UCSD-AML1 (cell line): Measurements from ENCODE around the gene LYPD6.

Experiments used
- DNase-seq: peaks from one replicate; lab custom pipeline; 2025; ENCODE audit not compliant: unreplicated experiment; lab: John Stamatoyannopoulos, UW

The LYPD6 gene

GRCh38 chr2:149346272-149346671 lies 15.9 kb downstream of the LYPD6 start:
- no peak for DNase-seq

- no peak for DNase-seq
Observed at GRCh38 chr2:149348291-149348690, 17.9 kb downstream of the LYPD6 start.

GRCh38 chr2:149353421-149353820 lies 23.0 kb downstream of the LYPD6 start:
- no peak for DNase-seq

- no peak for DNase-seq
Observed at GRCh38 chr2:149355716-149356422, 25.5 kb downstream of the LYPD6 start.

GRCh38 chr2:149357058-149357457 lies 26.7 kb downstream of the LYPD6 start:
- DNase-seq: no peak

GRCh38 chr2:149360106-149360505 lies 29.7 kb downstream of the LYPD6 start:
- DNase-seq: no peak

GRCh38 chr2:149363958-149364357 lies 33.6 kb downstream of the LYPD6 start:
- no peak for DNase-seq

- DNase-seq: no peak
Observed at GRCh38 chr2:149364839-149365238, 34.5 kb downstream of the LYPD6 start.

GRCh38 chr2:149365931-149366583 lies 35.7 kb downstream of the LYPD6 start:
- no peak for DNase-seq

- no peak for DNase-seq
Observed at GRCh38 chr2:149370061-149370775, 39.8 kb downstream of the LYPD6 start.

GRCh38 chr2:149371476-149371875 lies 41.1 kb downstream of the LYPD6 start:
- DNase-seq: no peak

- DNase-seq: no peak
Observed at GRCh38 chr2:149375801-149376361, 45.5 kb downstream of the LYPD6 start.

- no peak for DNase-seq
Observed at GRCh38 chr2:149380205-149380604, 49.8 kb downstream of the LYPD6 start.

- DNase-seq: no peak
Observed at GRCh38 chr2:149383340-149383739, 53.0 kb downstream of the LYPD6 start.

GRCh38 chr2:149385350-149385749 lies 55.0 kb downstream of the LYPD6 start:
- DNase-seq: no peak

GRCh38 chr2:149387411-149387810 lies 57.0 kb downstream of the LYPD6 start:
- DNase-seq: no peak

GRCh38 chr2:149388120-149388816 lies 57.9 kb downstream of the LYPD6 start:
- DNase-seq: no peak

GRCh38 chr2:149389506-149390167 lies 59.2 kb downstream of the LYPD6 start:
- DNase-seq: no peak

- DNase-seq: no peak
Observed at GRCh38 chr2:149393614-149394013, 63.2 kb downstream of the LYPD6 start.

GRCh38 chr2:149394864-149395263 lies 64.5 kb downstream of the LYPD6 start:
- no peak for DNase-seq
